ENCODE results near the gene MISP. TPM values are rescaled to one million over a fixed set of nuclear protein-coding genes. Genes with fewer than 3 reads are reported as not detected.

MISP gene
- total RNA-seq, 8 experiments from 2014 or later: 0.13 to 0.61 (median 0.28) TPM

DNA sequence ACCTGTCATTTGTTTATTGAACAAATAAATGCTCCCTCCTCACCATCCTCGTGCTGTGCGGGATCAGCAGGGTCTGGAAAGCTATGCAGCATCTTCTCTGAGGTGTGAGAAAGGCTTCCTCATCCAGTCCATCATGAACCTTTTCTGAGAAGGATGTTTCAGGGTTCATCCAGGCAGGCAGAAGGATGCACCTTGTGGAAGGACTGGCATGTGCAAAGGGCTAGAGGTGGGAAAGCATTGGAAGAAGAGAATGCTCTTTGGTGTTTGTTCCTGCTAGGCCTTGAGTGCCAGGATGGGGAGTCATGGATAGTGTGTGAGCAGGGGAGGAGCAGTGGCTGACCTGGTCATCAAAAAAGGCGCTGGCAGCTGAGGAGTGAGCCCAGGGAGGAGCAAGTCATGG, 35.6 kb upstream of the MISP start:
- ATAC-seq (replicated peaks in 6 of 8): no peak
- Histone ChIP-seq H3K4me1 (replicated peaks in 1 of 2) (peaks cover 37 to 48% of the 10 kb centered on the region in 2 donors), H3K4me3 (no peak overlapping the region), H3K27ac (no peak overlapping the region)
- in situ Hi-C loops (cut with MboI; ENCODE audit: low pct_unique_long_range_greater_than_20kb in 2 of 9, low sequenced_read_pairs in 9 of 9, unreplicated experiment in 9 of 9): no loop called here
- 56 to 100% (median 90%) methylated on average over 1 to 2 of the region's 3 CpGs; no CpG with 5 or more reads in 4 of the 10 experiments for WGBS, 10 experiments

DNA sequence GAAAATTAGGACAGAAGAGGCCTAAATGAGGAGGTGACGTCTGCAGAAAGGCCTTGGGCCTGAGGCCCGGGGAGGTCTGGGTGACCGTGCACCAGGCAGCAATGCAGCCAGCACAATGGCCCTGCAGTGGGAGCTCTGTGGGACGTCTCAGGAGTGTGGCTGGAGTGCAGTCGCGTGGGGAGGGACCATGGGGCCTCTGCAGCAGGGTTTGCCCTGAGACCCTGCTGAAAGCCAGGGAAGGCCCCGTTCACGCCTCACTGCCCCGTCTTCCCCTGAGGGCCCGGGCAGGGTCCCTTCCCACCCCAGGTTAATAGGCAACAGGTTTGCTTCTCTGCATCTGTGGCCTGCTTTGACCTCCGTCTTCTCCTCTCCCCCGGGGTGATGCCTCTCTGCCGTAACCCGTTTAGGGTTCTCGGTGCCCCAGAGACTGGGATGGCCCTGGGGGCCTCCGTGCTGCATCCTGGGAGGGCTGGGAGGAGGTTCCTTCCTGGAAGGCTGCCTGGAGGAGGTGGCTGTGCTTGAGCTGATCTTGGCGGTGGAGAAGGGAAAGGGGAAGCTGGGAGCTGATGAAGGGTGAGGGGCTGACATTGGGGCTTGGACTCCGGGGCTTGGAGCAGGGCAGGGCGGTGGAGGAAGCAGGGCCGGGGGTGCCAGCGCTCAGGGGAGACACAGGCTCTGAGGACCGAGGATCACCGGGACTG, 32.5 kb upstream of the MISP start:
- peak overlapping the region in 1 of 5 donors; percentile 8 for H3K4me3 ChIP-seq
- in situ Hi-C loops (cut with MboI; ENCODE audit: low pct_unique_long_range_greater_than_20kb in 2 of 9, low sequenced_read_pairs in 9 of 9, unreplicated experiment in 9 of 9): no loop called here
- peak overlapping the region; percentile 90 to 94 for H3K27ac ChIP-seq
- 8 to 71% (median 39%) methylated on average over 1 to 4 of the region's 23 CpGs; no CpG with 5 or more reads in 5 of the 10 experiments for WGBS, 10 experiments
- H3K4me1 ChIP-seq (replicated peaks in 1 of 2): peaks cover 31 to 48% of the 10 kb centered on the region in 2 donors
- ATAC-seq (replicated peaks in 6 of 8): peak in 7 of 8 experiments; percentile 3 to 37 (median 13)

DNA sequence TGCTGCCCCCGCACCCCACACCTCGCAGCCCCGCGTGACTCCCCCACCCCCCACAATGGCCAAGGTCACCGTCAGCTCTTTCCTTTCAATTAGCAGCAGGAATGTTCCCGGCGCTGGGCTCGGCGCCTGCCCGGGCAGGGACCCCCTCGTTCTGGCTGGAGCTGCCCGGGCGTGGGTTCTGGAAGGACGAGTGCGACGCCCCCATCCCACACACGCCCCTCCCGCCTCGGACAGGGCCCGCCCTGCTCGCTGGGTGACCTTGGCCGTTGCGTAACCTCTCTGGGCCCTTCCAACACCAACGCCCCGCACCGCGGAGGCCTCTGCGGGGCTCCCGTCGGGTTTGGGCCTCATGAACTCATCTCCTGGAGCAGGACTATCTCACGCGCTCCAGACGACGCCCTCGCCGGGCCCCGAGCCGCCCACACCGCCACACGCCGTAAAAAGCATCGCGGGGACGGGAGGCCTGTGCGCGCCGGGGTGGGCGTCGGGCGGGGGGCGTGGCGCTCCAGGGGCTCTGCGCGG, 31.9 kb upstream of the MISP start:
- peaks cover 31 to 48% of the 10 kb centered on the region in 2 donors for H3K4me1 ChIP-seq (replicated peaks in 1 of 2)
- peak overlapping the region in 1 of 5 donors; percentile 47 for H3K4me3 ChIP-seq
- WGBS, 10 experiments: 27% methylated on average over 3 of the region's 54 CpGs; no CpG with 5 or more reads in 9 of the 10 experiments
- in situ Hi-C loops (cut with MboI; ENCODE audit: low pct_unique_long_range_greater_than_20kb in 2 of 9, low sequenced_read_pairs in 9 of 9, unreplicated experiment in 9 of 9): no loop called here
- peak overlapping the region; percentile 90 to 94 for H3K27ac ChIP-seq
- ATAC-seq (replicated peaks in 6 of 8): peak in 7 of 8 experiments; percentile 0 to 54 (median 17)

DNA sequence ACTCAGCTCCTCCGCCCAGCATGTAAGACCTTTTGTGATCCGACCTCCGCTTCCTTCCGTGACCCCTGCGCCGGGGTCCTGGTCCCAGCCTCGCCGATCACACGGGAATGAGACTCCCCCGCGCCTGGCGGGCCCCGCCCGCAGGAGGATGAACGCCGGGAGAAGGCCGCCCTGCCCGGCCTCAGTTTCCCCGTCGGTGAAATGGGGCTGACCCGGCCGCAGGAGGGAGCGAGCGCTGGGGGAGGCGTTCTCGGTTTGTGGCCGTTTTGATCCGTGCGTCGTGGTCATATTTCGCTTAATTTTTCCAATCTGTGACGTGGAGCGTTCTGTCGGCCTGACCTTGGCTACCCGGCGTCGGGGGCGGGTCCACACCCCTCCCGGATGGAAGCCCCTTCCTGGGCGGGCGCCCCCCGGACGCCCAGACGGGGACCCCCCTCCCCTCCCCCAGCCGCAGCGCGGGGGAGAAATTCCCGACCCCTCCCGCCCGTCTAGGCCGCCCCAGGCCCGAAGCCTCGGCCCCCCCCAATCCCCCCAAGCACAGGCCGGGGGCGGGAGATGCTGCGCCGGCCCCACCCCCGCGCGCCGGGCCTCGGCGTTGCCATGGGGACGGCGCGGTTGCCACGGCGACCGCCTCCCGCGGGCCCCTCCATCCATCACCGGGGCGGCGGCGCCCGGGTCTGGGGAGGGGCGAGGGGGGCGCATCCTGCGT, 31.1 kb upstream of the MISP start:
- peak in 6 of 8 experiments; percentile 17 to 74 (median 64) for ATAC-seq (replicated peaks in 6 of 8)
- Histone ChIP-seq H3K4me3 (peak overlapping the region; percentile 22 to 47 (median 35)), H3K4me1 (replicated peaks in 1 of 2) (peaks cover 31 to 48% of the 10 kb centered on the region in 2 donors), H3K27ac (peak overlapping the region; percentile 90 to 94)
- in situ Hi-C loops (cut with MboI; ENCODE audit: low pct_unique_long_range_greater_than_20kb in 2 of 9, low sequenced_read_pairs in 9 of 9, unreplicated experiment in 9 of 9): loop anchor here in 1 of 9 experiments (10.0 kb wide), 1 partner anchor 55 kb away; the partner anchor contains the start of gene RNF126
- WGBS, 10 experiments: 17% methylated on average over 6 of the region's 79 CpGs; no CpG with 5 or more reads in 9 of the 10 experiments

DNA sequence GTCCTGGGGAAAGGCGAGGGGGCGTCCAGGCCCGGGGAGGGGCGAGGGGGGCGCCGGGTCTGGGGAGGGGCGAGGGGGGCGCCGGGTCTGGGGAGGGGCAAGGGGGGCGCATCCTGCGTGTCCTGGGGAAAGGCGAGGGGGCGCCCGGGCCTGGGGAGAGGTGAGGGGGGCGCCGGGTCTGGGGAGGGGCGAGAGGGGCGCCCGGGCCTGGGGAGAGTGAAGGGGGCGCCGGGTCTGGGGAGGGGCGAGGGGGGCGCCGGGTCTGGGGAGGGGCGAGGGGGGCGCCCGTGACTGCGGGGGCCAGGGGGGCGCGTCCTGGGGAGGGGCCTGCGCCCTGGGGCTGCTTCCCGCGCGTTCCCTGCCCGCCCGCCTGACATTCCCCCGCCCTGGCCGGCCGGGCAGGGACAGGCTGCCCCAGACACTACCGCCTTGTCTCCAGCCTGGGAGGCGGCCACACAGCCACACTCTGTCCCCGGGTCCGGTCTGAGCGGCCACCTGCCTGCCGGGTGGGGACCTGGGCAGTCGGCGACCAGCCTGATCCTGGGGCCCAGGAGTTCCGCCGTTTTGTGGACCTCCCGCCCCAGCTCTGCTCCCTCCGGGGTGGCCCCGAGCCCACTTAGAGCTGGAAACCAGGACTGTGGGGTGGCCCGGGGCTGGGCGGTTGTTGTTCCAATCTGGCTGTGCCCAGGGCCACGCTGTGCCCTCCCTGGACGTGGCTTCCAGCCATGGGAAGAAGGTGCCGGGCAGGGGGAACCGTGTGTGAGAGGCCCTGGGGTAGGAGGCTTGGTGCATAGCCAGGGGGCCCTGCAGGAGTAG, 30.4 kb upstream of the MISP start:
- H3K27ac ChIP-seq: peak overlapping the region; percentile 90 to 94
- H3K4me1 ChIP-seq (replicated peaks in 1 of 2): peaks cover 31 to 48% of the 10 kb centered on the region in 2 donors
- 0% methylated on average over 1 of the region's 58 CpGs; no CpG with 5 or more reads in 9 of the 10 experiments for WGBS, 10 experiments
- peak; percentile 5 to 85 (median 76) for ATAC-seq (replicated peaks in 6 of 8)
- peak overlapping the region; percentile 22 to 47 (median 35) for H3K4me3 ChIP-seq
- in situ Hi-C loops (cut with MboI; ENCODE audit: low pct_unique_long_range_greater_than_20kb in 2 of 9, low sequenced_read_pairs in 9 of 9, unreplicated experiment in 9 of 9): loop anchor here in 1 of 9 experiments (10.0 kb wide), 1 partner anchor 56 kb away; the partner anchor contains the start of gene RNF126

DNA sequence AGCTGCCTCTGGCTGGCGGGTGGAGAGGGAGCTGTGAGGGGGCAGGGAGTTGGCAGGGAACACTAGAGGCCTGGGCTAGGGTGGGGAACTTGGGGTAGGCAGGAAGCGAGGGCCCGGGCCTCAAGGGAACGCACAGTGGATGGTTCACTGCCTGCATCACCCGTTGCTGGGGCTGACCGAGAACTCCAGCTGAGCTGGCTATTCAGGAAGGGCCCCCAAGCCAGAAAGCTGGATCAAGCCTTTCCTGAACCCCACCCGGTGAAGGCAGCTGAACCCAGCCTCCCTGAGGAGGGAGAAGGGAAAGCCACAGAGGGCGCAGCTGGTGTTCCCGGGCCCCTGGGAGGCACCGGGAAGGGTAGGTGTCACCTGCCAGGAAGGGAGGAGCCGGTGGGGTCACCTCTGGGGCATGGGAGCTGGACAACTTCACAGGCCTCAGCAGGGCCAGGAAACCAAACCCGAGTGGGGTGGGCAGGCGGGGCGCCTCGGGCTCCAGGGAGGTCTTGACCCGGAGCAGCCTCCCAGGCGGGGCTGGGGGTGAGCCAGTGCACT, 28.3 kb upstream of the MISP start:
- in situ Hi-C loops (cut with MboI; ENCODE audit: low pct_unique_long_range_greater_than_20kb in 2 of 9, low sequenced_read_pairs in 9 of 9, unreplicated experiment in 9 of 9): loop anchor here in 1 of 9 experiments (10.0 kb wide), 1 partner anchor 58 kb away; the partner anchor contains the start of gene RNF126
- WGBS, 10 experiments: 0 to 83% methylated on average over 1 to 5 of the region's 17 CpGs; no CpG with 5 or more reads in 8 of the 10 experiments
- ATAC-seq (replicated peaks in 6 of 8): peak in 3 of 8 experiments; percentile 23 to 54 (median 50)
- H3K4me1 ChIP-seq (replicated peaks in 1 of 2): peaks cover 28 to 35% of the 10 kb centered on the region in 2 donors
- no peak overlapping the region for H3K27ac ChIP-seq
- H3K4me3 ChIP-seq: no peak overlapping the region

DNA sequence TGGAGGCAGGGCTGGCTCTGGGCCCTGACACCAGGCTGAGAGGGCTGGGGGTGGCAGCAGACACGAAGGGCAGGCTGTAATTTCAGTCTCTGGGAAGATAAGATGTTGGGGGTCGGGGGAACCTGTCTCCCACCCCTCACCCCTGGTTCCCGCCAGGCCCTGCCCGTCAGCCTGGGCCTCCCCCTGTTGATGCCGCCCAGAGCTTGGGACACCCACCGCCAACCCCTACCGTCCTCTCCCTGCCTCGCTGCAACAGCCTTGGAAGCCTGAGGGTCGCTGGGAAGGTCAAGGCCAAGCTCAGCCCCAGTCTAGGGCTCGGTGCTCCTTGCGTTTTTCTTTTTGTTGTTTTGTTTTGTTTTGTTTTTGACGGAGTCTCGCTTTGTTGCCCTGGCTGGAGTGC, 27.7 kb upstream of the MISP start:
- peaks cover 24 to 32% of the 10 kb centered on the region in 2 donors for H3K4me1 ChIP-seq (replicated peaks in 1 of 2)
- in situ Hi-C loops (cut with MboI; ENCODE audit: low pct_unique_long_range_greater_than_20kb in 2 of 9, low sequenced_read_pairs in 9 of 9, unreplicated experiment in 9 of 9): loop anchor here in 1 of 9 experiments (10.0 kb wide), 1 partner anchor 58 kb away; the partner anchor contains the start of gene RNF126
- no peak overlapping the region for H3K27ac ChIP-seq
- no peak for ATAC-seq (replicated peaks in 6 of 8)
- no peak overlapping the region for H3K4me3 ChIP-seq
- WGBS, 10 experiments: 73% methylated on average over 3 of the region's 13 CpGs; no CpG with 5 or more reads in 9 of the 10 experiments

DNA sequence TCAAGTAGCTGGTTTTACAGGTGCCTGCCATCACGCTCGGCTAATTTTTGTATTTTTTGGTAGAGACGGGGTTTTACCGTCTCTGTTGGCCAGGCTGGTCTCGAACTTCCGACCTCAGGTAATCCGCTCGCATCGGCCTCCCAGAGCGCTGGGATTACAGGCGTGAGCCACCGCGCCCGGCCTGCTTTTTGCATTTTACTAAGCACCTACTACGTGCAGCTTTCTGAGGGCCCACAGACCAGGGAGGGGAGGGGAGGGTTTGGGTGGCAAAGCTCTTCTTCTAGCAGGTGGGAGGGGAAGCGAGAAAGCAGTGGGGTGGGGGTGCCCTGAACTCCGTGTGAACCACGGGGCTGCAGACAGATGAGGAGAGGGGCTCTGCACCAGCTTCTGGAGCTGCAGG, 27.2 kb upstream of the MISP start:
- in situ Hi-C loops (cut with MboI; ENCODE audit: low pct_unique_long_range_greater_than_20kb in 2 of 9, low sequenced_read_pairs in 9 of 9, unreplicated experiment in 9 of 9): loop anchor here in 1 of 9 experiments (10.0 kb wide), 1 partner anchor 59 kb away; the partner anchor contains the start of gene RNF126
- Histone ChIP-seq H3K4me3 (no peak overlapping the region), H3K27ac (no peak overlapping the region), H3K4me1 (replicated peaks in 1 of 2) (peaks cover 20 to 27% of the 10 kb centered on the region in 2 donors)
- no peak for ATAC-seq (replicated peaks in 6 of 8)
- 92 to 100% (median 97%) methylated on average over 2 to 10 of the region's 18 CpGs; no CpG with 5 or more reads in 7 of the 10 experiments for WGBS, 10 experiments

DNA sequence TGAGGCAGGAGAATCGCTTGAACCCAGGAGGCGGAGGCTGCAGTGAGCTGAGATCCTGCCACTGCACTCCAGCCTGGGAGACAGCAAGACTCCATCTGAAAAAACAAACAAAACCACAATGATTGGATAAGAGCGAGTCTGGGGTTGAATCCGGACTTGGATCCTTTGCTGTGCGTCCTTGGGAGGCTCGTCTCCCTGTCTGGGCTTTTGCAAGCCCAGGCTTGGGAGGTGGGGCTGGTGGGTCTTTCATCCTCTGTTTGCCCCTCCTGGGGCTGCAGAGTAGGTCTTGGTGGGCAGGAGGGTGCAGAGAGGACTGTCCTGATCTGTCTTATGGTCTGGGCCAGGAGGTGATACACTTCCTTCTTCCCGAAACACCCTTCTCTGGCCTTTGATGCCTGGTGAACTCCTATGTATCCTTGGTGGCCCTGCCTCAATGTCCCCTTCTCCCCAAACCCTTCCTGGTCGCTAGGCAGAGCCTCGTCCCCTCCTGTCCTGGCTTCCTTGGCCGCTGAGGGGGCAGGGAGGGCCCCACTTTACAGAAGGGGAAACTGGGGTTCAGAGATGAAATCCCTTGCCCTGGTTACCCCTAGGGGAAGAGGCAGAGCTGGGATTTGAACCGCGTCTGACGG, 25.3 kb upstream of the MISP start:
- WGBS, 10 experiments: 20 to 100% (median 90%) methylated on average over 1 to 6 of the region's 13 CpGs; no CpG with 5 or more reads in 4 of the 10 experiments
- peaks cover 7 to 15% of the 10 kb centered on the region in 2 donors for H3K4me1 ChIP-seq (replicated peaks in 1 of 2)
- in situ Hi-C loops (cut with MboI; ENCODE audit: low pct_unique_long_range_greater_than_20kb in 2 of 9, low sequenced_read_pairs in 9 of 9, unreplicated experiment in 9 of 9): loop anchor here in 3 of 9 experiments (10.0 to 25.0 kb wide), 2 partner anchors 61 to 138 kb away; partner anchors contain the start of genes HCN2 (in 2 of the 3) and RNF126 (in 1 of the 3)
- no peak overlapping the region for H3K4me3 ChIP-seq
- ATAC-seq (replicated peaks in 6 of 8): no peak
- H3K27ac ChIP-seq: no peak overlapping the region

DNA sequence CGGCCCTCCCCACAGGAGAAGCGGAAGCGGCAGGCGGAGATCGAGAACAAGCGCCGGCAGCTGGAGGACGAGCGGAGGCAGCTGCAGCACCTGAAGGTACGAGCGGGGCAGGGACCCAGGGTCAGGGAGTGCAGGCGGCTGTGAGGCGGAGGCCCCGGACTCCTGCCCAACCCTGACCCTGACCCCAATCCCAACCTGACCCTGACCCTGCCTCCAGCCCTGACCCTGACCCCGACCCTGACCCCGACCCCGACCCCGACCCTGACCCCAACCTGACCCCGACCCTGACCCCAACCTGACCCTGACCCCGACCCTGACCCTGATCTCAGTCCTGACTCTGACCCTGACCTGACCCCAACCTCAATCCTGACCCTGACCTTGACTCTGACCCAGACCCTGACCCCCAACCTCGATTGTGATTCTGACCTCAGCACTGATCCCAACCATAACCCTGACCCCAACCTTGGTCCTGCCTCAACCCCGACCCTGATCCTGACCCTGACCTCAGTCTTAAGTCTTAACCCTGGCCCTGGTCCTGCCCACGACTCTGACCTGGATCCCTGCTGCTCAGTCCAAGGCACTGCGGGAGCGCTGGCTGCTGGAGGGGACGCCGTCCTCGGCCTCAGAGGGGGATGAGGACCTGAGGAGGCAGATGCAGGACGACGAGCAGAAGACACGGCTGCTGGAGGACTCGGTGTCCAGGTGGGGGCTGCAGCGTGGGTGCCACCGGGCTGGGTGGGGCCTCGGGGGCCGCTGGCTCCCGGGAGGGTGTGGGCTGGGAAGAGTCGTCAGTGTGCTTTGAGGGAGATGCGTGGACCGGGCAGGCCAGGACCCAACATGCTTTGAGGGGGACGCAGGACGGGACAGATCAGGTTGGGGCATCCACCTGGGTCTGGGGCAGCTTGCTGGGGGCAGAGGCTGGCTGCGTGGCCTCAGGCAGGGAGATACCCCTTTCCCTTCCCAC, 23.6 kb upstream of the MISP start:
- H3K27ac ChIP-seq: no peak overlapping the region
- H3K4me1 ChIP-seq (replicated peaks in 1 of 2): peaks cover 0 to 4% of the 10 kb centered on the region in 2 donors
- ATAC-seq (replicated peaks in 6 of 8): peak in 5 of 8 experiments; percentile 18 to 35 (median 25)
- 86 to 100% (median 95%) methylated on average over 1 to 4 of the region's 43 CpGs; no CpG with 5 or more reads in 6 of the 10 experiments for WGBS, 10 experiments
- no peak overlapping the region for H3K4me3 ChIP-seq
- in situ Hi-C loops (cut with MboI; ENCODE audit: low pct_unique_long_range_greater_than_20kb in 2 of 9, low sequenced_read_pairs in 9 of 9, unreplicated experiment in 9 of 9): loop anchor here in 3 of 9 experiments (10.0 to 25.0 kb wide), 2 partner anchors 62 to 140 kb away; partner anchors contain the start of genes HCN2 (in 2 of the 3) and RNF126 (in 1 of the 3)
